Activated CD4-positive, alpha-beta T cell treated with anti-CD3 and anti-CD28 coated beads, Interleukin-2, Interleukin-4, amounts not matched to agents 100 ng/mL and 50 ng/mL, durations not matched to agents 16 hours and 8 hours (primary cell): ENCODE results near the gene PITPNC1.
A peak's percentile ranks its signal among the peaks of the same experiment; 100 is the strongest.
"Not testable (repeated sequence)": the region's sequence is repeated elsewhere in the genome, so short reads cannot be mapped to it uniquely, and the experiment has no call there.

Experiments
- DNase-seq: peaks from one replicate; pipeline ENCODE4 v3.0.0-alpha.2; 2020; ENCODE audit warnings: low spot score

PITPNC1 gene

GRCh38 chr17:67578142-67578457 lies 201.0 kb downstream of the PITPNC1 start:
- DNase-seq: no peak

DNA sequence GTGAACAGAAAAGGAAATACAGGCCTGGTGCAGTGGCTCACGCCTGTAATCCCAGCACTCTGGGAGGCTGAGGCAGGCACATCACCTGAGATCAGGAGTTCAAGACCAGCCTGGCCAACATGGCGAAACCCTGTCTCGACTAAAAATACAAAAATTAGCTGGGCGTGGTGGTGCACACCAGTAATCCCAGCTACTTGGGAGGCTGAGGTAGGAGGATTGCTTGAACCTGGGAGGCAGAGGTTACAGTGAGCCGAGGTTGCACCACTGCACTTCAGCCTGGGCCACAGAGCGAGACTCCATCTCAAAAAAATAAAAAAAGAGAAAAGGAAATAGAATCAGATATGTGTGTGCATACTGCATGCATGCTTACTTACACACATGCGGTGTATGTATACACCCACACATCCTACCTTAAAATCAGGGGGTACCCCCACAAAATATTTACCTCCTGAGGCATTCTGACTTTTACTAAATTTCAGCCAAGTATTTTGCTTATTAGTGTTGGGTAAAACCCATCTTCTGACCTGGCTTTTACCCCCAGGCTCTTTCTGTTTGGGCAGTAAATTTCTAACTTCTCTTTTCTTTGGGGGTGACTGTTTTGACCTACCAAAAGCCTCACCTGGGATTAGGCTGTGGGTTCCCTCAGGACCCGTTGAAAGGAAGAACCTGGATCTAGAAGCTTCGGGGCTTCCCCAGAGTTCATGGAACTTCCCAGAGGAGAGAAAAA lies 201.8 kb downstream of the PITPNC1 start:
- not testable (repeated sequence) for DNase-seq

DNA sequence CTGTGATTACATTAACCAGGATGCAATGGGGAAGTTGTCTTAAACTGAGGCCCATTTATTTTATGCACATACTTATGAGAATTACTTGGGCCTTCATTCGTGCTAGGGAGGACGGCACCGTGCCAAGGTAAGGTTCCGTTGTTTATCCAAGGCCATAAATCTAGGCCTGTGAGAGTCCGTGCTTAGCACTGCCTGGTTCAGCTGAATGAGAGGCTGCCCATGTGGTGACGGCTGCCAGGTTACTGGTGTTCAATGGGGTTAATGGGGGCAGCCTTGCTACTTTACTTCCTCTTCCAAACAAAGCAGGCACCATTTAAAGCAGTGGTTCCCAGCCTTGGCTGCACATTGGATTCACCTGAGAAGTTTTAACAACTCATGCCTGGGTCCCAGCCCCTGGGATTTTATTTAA lies 205.6 kb downstream of the PITPNC1 start:
- no peak for DNase-seq

- no peak for DNase-seq
These were observed 208.1 kb downstream of the PITPNC1 start for GRCh38 chr17:67585077-67585602.

- no peak for DNase-seq
These were observed 211.2 kb downstream of the PITPNC1 start for GRCh38 chr17:67588326-67588725.

DNA sequence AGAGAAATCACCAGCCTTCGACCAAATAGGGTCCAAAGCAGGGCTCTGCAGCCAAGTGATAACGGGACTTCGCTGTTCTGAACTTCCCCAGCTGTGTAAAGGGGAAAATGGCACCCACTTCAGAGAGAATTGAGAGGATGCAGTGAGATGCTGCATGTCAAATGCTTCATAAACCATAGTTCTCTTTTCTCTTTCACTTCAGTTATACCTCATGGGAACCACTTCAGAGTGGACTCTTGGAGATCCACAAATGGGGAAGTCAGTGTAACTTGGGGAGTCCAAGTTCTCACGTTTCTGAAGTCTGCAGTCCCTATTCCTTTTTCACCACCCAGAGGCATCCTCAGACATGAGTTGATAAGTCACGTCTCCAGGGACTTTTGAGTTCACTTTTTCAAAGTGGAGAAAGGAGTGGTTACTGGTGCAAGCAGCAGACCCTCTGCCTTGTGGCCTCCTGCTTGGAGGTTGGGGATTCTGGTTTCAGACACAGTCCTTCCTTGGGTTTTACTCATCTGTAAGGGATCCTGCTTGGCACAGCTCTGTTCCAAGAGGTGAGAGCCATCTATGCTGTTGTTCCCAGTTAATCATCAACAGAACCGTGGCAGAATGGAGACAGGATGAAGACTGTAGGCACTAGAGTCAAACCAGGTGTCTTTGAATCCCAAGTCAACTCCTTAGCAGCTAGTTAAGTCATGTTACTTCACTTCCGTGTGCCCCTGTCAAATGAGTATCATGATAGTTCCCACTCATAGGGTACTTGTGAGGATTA lies 217.2 kb downstream of the PITPNC1 start:
- no peak for DNase-seq

DNA sequence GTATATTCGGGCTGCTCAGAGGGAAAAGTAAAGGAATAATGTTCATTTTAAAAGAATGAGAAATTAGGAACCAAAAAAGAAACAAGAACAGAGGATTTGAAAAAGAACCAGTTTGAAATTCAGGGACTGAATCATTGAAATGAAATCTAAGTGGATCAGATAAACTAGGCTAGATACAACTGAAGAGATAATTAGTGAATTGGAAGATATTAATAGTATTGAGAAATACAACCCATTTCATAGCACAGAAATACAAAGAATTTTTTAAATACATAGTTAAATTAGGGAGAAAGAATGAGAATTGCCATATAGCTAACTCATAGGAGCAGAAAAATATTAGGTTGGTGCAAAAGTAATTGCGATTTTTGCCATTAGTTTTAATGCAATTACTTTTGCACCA lies 223.3 kb downstream of the PITPNC1 start:
- no peak for DNase-seq

DNA sequence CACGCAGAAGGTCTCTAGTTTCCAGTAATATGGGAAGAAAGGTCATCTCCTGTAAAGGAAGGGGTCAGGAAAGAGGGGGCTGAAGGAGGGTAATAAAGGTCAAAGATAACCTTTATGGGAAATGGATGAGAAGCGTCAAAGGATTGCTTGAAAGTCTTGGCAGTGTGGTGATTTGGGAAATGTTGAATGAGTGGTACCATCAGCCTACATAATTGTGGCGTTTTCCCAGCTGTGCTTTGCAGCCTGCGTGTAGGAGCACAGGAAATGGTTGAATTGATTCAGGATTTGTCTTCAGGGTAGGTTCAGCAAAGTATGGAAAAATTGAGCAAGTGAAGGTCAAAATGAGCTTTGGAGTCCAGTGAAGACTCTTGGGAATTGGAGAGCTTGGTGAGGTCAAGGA lies 224.8 kb downstream of the PITPNC1 start:
- no peak for DNase-seq

DNA sequence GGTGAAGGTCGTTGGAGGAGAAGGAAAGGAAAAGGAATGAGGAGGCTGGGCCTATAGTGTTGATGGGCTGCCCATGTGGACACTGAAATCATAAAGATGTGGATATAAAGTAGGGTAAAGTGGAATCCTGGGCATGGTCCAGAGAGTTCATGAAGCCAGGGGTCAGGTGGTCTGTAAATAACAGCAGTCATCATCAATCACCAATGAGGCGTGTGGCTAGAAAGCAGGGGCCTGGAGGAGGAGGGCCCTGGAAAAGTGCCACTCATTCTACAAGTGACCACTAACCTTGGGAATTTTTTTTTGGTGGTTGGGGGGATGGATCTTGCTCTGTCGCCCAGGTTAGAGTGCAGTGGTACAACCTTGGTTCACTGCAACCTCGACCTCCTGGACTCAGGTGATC lies 225.4 kb downstream of the PITPNC1 start:
- no peak for DNase-seq

DNA sequence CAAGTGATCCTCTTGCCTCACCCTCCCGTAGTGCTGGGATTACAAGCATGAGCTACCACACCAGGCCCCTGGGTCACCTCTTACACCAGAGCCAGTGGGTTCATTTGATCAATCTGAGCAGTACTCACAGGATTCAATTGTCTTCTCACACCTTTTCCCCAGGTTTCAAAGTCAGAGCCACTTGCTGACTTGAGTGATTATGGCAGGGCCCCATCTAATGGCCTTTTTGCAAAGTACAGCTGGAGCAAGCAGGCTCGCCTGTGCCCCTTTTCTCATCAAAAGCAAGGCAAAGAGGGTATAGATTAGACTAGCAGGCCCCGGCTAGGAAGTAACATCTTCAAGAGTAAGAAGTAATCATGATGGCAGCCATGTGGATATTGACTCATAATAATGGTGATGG lies 225.9 kb downstream of the PITPNC1 start:
- DNase-seq: peak; percentile 18

- DNase-seq: no peak
These were observed 228.3 kb downstream of the PITPNC1 start for GRCh38 chr17:67605256-67605912.

GRCh38 chr17:67606471-67606870 lies 229.4 kb downstream of the PITPNC1 start:
- DNase-seq: no peak

DNA sequence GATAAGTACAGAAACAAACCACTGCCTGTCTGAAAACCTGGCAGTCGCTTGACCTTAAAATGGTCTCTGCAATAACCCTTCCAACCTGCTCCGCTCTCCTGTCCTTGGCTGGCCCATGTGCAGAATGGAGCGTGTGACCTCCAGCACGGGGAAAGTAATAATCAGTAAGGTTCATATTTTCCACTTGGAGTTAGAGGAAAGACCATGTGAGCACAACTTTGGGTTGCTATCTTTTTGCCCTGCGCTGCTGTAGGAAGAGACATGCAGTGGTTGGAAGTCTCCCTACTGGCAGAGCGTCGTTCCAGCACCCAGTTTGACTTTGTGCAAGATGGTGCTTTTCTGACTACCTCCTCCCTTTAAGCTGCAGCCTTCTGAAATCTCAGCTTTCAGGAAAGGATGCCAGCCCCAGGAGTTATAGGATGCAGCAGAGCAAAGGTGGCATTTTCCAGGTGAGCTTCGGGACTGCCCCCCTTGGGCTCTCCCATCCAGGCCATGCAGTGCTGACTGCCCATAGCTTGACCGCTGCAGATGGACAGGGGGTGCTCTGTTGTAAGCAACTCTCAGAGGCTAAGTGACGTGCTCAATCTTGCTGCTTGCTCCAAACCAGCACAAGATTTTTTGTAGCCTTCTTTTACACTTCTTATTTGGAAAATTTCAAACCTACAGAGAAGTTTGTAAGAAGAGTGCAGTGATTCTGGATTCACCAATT lies 230.0 kb downstream of the PITPNC1 start:
- no peak for DNase-seq

DNA sequence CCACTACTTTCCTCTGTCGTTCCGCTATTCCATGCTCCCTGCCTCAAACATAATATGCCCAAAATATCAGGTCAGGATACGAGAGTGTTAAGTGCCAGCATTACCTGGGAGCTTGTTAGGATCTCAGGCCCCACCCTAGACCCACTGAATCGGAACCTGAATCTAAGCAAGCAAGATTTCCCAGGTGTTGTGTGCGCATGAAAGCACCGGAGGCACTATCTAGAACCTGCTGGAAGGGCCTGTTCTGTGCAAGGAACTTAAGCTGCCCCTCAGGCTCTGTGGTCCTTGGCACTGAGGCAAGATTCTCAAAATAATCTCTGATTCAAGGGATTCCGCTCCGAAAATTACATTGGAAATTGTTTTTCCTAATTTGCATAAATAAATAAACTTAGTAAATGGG lies 233.0 kb downstream of the PITPNC1 start:
- DNase-seq: no peak

DNA sequence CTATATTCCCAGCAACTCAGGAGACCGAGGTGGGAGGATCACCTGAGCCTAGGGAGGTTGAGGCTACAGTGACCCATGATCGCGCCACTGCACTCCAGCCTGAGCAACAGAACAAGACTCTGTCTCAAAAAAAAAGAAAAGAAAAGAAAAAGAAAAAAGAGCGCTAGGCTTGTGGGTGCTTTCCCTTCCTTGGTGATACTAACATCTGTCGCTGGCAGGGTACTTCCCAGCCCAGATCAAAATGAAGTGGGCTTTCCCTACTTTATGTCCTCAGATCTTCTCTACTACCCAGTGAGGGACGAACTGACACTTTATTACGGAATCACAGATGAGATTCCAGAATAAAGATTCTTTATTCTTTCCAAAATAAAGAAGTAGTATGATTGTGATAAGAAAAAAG lies 236.9 kb downstream of the PITPNC1 start:
- no peak for DNase-seq

DNA sequence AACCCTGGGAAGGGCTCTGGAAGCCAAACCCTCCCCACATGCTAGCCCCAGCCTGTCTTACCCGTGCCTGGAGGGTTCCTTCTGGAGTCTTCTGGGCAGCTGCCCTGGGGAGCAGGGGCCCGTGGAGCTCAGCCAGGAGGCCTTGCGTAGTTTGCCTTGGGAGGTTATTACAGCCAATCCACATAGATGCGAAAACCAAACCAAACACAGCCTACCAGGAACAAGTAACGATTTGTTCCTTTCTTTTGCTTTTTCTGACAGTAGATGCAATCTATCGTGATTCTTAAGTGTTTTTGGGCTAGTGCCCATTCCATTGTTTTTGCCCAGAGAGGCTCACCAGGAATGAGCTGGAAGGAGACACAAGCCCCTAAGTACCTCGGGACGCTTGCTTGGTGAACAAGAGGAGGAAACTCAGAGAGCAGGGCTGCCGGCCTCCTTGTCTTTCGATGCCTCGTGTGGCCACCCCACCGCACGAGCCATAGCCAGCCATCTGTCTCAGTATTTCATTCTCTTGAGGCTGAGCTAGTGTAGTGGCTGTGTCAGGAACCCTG lies 238.0 kb downstream of the PITPNC1 start:
- DNase-seq: no peak

- no peak for DNase-seq
These were observed 238.7 kb downstream of the PITPNC1 start for GRCh38 chr17:67615736-67616135.

DNA sequence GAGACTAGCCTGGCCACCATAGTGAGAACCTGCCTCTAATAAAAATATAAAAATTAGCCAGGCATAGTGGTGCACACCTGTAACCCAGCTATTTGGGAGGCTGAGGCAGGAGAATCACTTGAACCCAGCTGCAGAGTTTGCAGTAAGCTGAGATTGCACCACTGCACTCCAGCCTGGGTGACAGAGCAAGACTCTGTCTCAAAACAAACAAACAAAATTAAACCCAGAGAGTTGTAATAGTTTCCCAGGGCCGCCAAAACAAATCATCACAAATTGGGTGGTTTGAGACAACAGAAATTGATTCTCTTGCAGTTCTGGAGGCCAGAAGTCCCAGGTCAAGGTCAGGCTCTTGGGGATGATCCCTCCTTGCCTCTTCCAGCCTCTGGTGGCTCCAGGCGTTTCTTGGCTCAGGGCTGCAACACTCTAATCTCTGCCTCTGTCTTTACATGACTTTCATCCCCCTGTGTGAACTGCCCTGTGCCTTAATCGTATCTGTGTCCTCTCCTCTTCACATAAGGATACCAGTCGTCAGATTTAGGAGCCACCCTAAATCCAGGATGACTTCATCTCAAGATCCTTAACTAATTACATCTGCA lies 240.3 kb downstream of the PITPNC1 start:
- DNase-seq: no peak

DNA sequence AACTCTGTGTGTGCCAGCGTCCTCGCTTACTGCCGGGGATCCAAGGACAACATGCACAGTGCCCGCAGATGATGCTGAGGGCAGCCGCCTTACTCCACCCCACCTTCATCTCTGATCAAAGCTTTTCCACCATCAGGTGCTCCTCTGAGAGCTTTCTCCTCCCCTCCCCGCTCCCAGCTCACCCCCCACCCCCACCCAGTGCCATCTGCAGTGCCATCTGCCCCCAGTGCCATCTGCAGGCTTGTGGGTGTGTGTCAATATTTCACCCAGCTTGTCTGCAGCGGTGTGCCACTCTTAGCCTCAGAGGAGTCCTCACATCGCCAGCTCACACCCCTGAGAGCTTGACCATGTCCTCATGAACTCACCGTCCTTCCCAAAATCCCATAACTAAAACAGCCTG lies 242.5 kb downstream of the PITPNC1 start:
- DNase-seq: no peak

DNA sequence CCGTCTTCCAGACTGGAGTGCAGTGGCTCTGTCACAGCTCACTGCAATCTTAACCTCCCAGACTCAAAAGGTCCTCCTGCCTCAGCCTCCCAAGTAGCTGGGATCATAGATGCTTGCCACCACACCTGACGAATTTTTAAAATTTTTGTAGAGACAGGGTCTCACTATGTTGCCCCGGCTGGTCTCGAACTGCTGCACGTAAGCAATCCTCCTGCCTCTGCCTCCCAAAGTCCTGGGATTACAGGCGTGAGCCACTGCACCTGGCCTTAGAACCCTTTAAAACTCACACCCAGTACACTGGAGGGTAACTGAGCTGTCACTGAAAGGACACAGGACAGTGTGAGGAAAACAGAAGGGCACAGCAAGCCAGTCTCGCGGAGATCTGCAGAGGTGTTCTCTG lies 243.0 kb downstream of the PITPNC1 start:
- DNase-seq: no peak

DNA sequence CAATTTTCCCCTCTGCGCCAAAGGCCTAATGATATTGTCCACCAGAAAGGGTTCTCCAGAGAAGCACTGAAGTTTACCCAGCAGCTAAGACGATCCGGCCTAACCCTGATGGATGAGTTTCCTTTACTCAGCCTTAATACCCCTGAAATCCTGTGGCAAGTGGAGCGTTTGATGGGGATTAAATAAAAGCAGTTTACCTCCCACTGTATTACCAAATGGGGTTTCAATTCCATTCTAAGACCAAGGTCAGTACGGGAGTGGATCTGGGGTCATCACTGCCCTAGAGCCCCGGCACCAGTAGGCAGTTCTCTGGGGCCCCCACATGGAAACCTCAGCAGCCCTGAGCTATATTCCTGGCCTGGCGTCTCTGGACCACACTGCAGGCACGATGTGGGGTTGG lies 243.6 kb downstream of the PITPNC1 start:
- no peak for DNase-seq

DNA sequence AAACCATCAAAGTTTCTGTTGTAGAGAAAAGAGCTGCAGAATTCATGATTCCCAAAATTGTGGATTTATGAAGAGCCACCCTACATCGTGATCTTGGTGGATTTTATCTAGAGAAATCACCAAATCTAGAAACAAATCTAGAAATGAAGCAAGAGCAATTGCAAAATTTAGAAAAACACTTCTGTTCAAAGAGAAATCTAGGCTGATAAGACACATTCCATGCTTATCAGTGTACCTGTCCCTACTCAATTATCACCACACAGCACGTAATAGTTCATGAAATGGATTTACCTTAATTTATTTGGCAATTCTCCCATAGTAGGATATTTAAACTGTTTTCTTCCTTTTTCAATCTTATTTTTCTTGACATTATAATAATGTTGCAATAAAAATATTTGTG lies 246.7 kb downstream of the PITPNC1 start:
- no peak for DNase-seq
